ENCODE measurements around the gene LIF.
"Not testable (repeated sequence)": the region's sequence is repeated elsewhere in the genome, so short reads cannot be mapped to it uniquely, and the experiment has no call there.

The LIF gene

GRCh38 chr22:30221121-30221992 is 25.2 kb downstream of the LIF start:
- Histone ChIP-seq H3K9ac (ENCODE audit: low read depth, low read length) (no peak overlapping the region), H3K9me3 (ENCODE audit: insufficient read depth, low read depth, low read length) (no peaks in the 10 kb centered on the region), H3K27me3 (ENCODE audit: insufficient read depth, low read length) (no peaks in the 10 kb centered on the region), H3K36me3 (ENCODE audit: insufficient read depth, low read length) (no peaks in the 10 kb centered on the region), H3K4me3 (ENCODE audit: low read length) (no peak overlapping the region), H3K27ac (ENCODE audit: low read depth, low read length) (no peak overlapping the region), H3K4me1 (ENCODE audit: insufficient read depth, low read length) (0 out of 2 replicates have a peak, but pooled peaks cover 2% of the 10 kb centered on the region)
- 92% methylated on average over 26 of the region's 26 CpGs for WGBS

- Histone ChIP-seq H3K36me3 (ENCODE audit: insufficient read depth, low read length) (no peaks in the 10 kb centered on the region), H3K4me3 (ENCODE audit: low read length) (no peak overlapping the region), H3K9me3 (ENCODE audit: insufficient read depth, low read depth, low read length) (no peaks in the 10 kb centered on the region), H3K4me1 (ENCODE audit: insufficient read depth, low read length) (0 out of 2 replicates have a peak, but pooled peaks cover 2% of the 10 kb centered on the region), H3K27ac (ENCODE audit: low read depth, low read length) (no peak overlapping the region), H3K27me3 (ENCODE audit: insufficient read depth, low read length) (no peaks in the 10 kb centered on the region), H3K9ac (ENCODE audit: low read depth, low read length) (no peak overlapping the region)
- 90% methylated on average over 6 of the region's 7 CpGs for WGBS
Measured at GRCh38 chr22:30220338-30221012, 26.1 kb downstream of the LIF start.

- Histone ChIP-seq H3K4me1 (ENCODE audit: insufficient read depth, low read length) (0 out of 2 replicates have a peak, but pooled peaks cover 2% of the 10 kb centered on the region), H3K36me3 (ENCODE audit: insufficient read depth, low read length) (no peaks in the 10 kb centered on the region), H3K9ac (ENCODE audit: low read depth, low read length) (no peak overlapping the region), H3K9me3 (ENCODE audit: insufficient read depth, low read depth, low read length) (no peaks in the 10 kb centered on the region), H3K4me3 (ENCODE audit: low read length) (no peak overlapping the region), H3K27ac (ENCODE audit: low read depth, low read length) (no peak overlapping the region), H3K27me3 (ENCODE audit: insufficient read depth, low read length) (no peaks in the 10 kb centered on the region)
Measured at GRCh38 chr22:30219668-30220278, 26.8 kb downstream of the LIF start.

GRCh38 chr22:30219049-30219654 is 27.4 kb downstream of the LIF start:
- Histone ChIP-seq H3K27ac (ENCODE audit: low read depth, low read length) (no peak overlapping the region), H3K36me3 (ENCODE audit: insufficient read depth, low read length) (no peaks in the 10 kb centered on the region), H3K4me1 (ENCODE audit: insufficient read depth, low read length) (0 out of 2 replicates have a peak, but pooled peaks cover 6% of the 10 kb centered on the region), H3K9me3 (ENCODE audit: insufficient read depth, low read depth, low read length) (no peaks in the 10 kb centered on the region), H3K27me3 (ENCODE audit: insufficient read depth, low read length) (no peaks in the 10 kb centered on the region), H3K4me3 (ENCODE audit: low read length) (no peak overlapping the region), H3K9ac (ENCODE audit: low read depth, low read length) (no peak overlapping the region)
- WGBS = 90% methylated on average over 7 of the region's 8 CpGs

GRCh38 chr22:30217698-30218560 is 28.6 kb downstream of the LIF start:
- no peaks in the 10 kb centered on the region for H3K36me3 ChIP-seq (ENCODE audit: insufficient read depth, low read length)
- no peaks in the 10 kb centered on the region for H3K9me3 ChIP-seq (ENCODE audit: insufficient read depth, low read depth, low read length)
- H3K27me3 ChIP-seq (ENCODE audit: insufficient read depth, low read length) = no peaks in the 10 kb centered on the region
- WGBS = 88% methylated on average over 23 of the region's 23 CpGs
- no peak overlapping the region for H3K27ac ChIP-seq (ENCODE audit: low read depth, low read length)
- H3K9ac ChIP-seq (ENCODE audit: low read depth, low read length) = no peak overlapping the region
- 0 out of 2 replicates have a peak, but pooled peaks cover 3% of the 10 kb centered on the region for H3K4me1 ChIP-seq (ENCODE audit: insufficient read depth, low read length)
- H3K4me3 ChIP-seq (ENCODE audit: low read length) = no peak overlapping the region

- WGBS = 94% methylated on average over 9 of the region's 10 CpGs
- Histone ChIP-seq H3K4me3 (ENCODE audit: low read length) (no peak overlapping the region), H3K9me3 (ENCODE audit: insufficient read depth, low read depth, low read length) (no peaks in the 10 kb centered on the region), H3K4me1 (ENCODE audit: insufficient read depth, low read length) (0 out of 2 replicates have a peak, but pooled peaks cover 3% of the 10 kb centered on the region), H3K9ac (ENCODE audit: low read depth, low read length) (no peak overlapping the region), H3K27ac (ENCODE audit: low read depth, low read length) (no peak overlapping the region), H3K27me3 (ENCODE audit: insufficient read depth, low read length) (no peaks in the 10 kb centered on the region), H3K36me3 (ENCODE audit: insufficient read depth, low read length) (no peaks in the 10 kb centered on the region)
Measured at GRCh38 chr22:30216710-30217109, 29.8 kb downstream of the LIF start.

- not testable (repeated sequence) for H3K9ac ChIP-seq (ENCODE audit: low read depth, low read length); H3K27ac ChIP-seq (ENCODE audit: low read depth, low read length); H3K4me1 ChIP-seq (ENCODE audit: insufficient read depth, low read length); H3K36me3 ChIP-seq (ENCODE audit: insufficient read depth, low read length); H3K27me3 ChIP-seq (ENCODE audit: insufficient read depth, low read length); H3K9me3 ChIP-seq (ENCODE audit: insufficient read depth, low read depth, low read length); H3K4me3 ChIP-seq (ENCODE audit: low read length)
- 96% methylated on average over 3 of the region's 3 CpGs for WGBS
Measured at GRCh38 chr22:30216272-30216671, 30.3 kb downstream of the LIF start.

GRCh38 chr22:30214703-30215407 is 31.7 kb downstream of the LIF start:
- no peaks in the 10 kb centered on the region for H3K9me3 ChIP-seq (ENCODE audit: insufficient read depth, low read depth, low read length)
- no peaks in the 10 kb centered on the region for H3K36me3 ChIP-seq (ENCODE audit: insufficient read depth, low read length)
- WGBS = 68% methylated on average over 12 of the region's 12 CpGs
- no peak overlapping the region for H3K4me3 ChIP-seq (ENCODE audit: low read length)
- no peaks in the 10 kb centered on the region for H3K27me3 ChIP-seq (ENCODE audit: insufficient read depth, low read length)
- H3K27ac ChIP-seq (ENCODE audit: low read depth, low read length) = no peak overlapping the region
- no peak overlapping the region for H3K9ac ChIP-seq (ENCODE audit: low read depth, low read length)
- H3K4me1 ChIP-seq (ENCODE audit: insufficient read depth, low read length) = 0 out of 2 replicates have a peak, but pooled peaks cover 9% of the 10 kb centered on the region

GRCh38 chr22:30212996-30213441 is 33.5 kb downstream of the LIF start:
- WGBS = 91% methylated on average over 8 of the region's 8 CpGs
- peaks cover 19% of the 10 kb centered on the region; the same call in 1 of the 2 replicates for H3K4me1 ChIP-seq (ENCODE audit: insufficient read depth, low read length)
- H3K9me3 ChIP-seq (ENCODE audit: insufficient read depth, low read depth, low read length) = no peaks in the 10 kb centered on the region
- H3K27me3 ChIP-seq (ENCODE audit: insufficient read depth, low read length) = no peaks in the 10 kb centered on the region
- H3K4me3 ChIP-seq (ENCODE audit: low read length) = no peak overlapping the region
- no peak overlapping the region for H3K9ac ChIP-seq (ENCODE audit: low read depth, low read length)
- H3K27ac ChIP-seq (ENCODE audit: low read depth, low read length) = no peak overlapping the region
- no peaks in the 10 kb centered on the region for H3K36me3 ChIP-seq (ENCODE audit: insufficient read depth, low read length)
